Tibial nerve (tissue), 4 donors: ENCODE data around the gene SERTAD1.

Experiments used
- CTCF ChIP-seq, 5 experiments: fragments of 200-600 bp in 3 of 5; fragments of 450-650 bp in 2 of 5; sonication (generic) in 3 of 5; IDR thresholded peaks; one replicate each; pipeline ENCODE4 v1.5.1; 2016 to 2019; ENCODE audit warnings: antibody characterized with exemption in 5 of 5, mild to moderate bottlenecking in 3 of 5, moderate library complexity in 2 of 5
- EP300 ChIP-seq, 2 donors: sonication (generic); formaldehyde crosslinking; IDR thresholded peaks; one replicate each; pipeline ENCODE4 v1.6.1; 2017; ENCODE audit warnings: antibody characterized with exemption in 2 of 2, mild to moderate bottlenecking in 1 of 2
- POLR2A ChIP-seq, 2 donors: fragments of 450-650 bp; IDR thresholded peaks; one replicate each; pipeline ENCODE4 v1.6.1; 2017; ENCODE audit warnings: antibody characterized with exemption in 2 of 2, mild to moderate bottlenecking in 2 of 2, moderate library complexity in 2 of 2

- TF ChIP-seq CTCF (IDR thresholded peaks at IDR 0.05) (no peak), POLR2A (IDR thresholded peaks at IDR 0.05) (no peak), EP300 (IDR thresholded peaks at IDR 0.05) (no peak)
Observed at GRCh38 chr19:40379446-40380198, 46.2 kb downstream of the SERTAD1 start.
